ENCODE data around the gene KRTAP9-3. TPM values are rescaled to one million over a fixed set of nuclear protein-coding genes. Genes with fewer than 3 reads are reported as not detected.

KRTAP9-3 gene
- total and polyA plus RNA-seq, 2 of the 8 experiments (the other 6 are each of a cell fraction or from before 2014, with no cell fraction given) = not detected

DNA sequence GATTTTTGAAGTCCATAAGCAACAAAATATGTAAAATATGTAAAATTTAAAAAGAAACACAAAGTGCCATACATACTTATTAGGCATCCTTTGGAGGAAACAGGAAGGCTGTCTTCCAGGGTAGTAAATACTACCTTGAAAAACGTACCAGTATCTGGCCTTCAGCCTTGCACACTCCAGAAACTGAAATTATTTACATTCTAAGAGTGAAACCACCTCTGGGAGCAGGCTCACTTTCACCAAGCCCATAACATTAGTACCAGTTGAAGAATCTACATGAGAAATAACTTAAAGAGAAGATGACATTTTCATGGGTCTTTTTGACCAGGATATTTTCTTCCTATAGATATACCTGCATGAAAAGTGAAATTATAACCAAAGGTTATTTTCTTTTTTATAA is 36.2 kb upstream of the KRTAP9-3 start:
- H3K18ac ChIP-seq (ENCODE audit: extremely low read depth, low read length) = no peak overlapping the region
- H3K4me2 ChIP-seq (ENCODE audit: insufficient read depth in 1 of 2, low read depth in 2 of 2, low read length in 2 of 2) = no peak overlapping the region
- no peak for DNase-seq (ENCODE audit: low read depth in 1 of 2, low spot score in 2 of 2)
- no peak for TF ChIP-seq SP1 (IDR thresholded peaks at IDR 0.05; ENCODE audit: low read depth, low read length)
- no peak for TF ChIP-seq SP4 (IDR thresholded peaks at IDR 0.05; ENCODE audit: low read length)
- no peak for TF ChIP-seq TEAD4 (IDR thresholded peaks at IDR 0.05; ENCODE audit: low read depth, low read length)
- TF ChIP-seq, protein P1, sequence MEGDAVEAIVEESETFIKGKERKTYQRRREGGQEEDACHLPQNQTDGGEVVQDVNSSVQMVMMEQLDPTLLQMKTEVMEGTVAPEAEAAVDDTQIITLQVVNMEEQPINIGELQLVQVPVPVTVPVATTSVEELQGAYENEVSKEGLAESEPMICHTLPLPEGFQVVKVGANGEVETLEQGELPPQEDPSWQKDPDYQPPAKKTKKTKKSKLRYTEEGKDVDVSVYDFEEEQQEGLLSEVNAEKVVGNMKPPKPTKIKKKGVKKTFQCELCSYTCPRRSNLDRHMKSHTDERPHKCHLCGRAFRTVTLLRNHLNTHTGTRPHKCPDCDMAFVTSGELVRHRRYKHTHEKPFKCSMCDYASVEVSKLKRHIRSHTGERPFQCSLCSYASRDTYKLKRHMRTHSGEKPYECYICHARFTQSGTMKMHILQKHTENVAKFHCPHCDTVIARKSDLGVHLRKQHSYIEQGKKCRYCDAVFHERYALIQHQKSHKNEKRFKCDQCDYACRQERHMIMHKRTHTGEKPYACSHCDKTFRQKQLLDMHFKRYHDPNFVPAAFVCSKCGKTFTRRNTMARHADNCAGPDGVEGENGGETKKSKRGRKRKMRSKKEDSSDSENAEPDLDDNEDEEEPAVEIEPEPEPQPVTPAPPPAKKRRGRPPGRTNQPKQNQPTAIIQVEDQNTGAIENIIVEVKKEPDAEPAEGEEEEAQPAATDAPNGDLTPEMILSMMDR (IDR thresholded peaks at IDR 0.05; ENCODE audit: control extremely low read depth in 1 of 3, insufficient read depth in 1 of 3, low read depth in 1 of 3, low read length in 3 of 3) = no peak
- TF ChIP-seq RFX5 (IDR thresholded peaks at IDR 0.05; ENCODE audit: borderline replicate concordance, low read depth, low read length) = no peak
- no peak for TF ChIP-seq ZNF274 (IDR thresholded peaks at IDR 0.05; ENCODE audit: borderline replicate concordance, extremely low read depth, low read length)
- TF ChIP-seq SUZ12 (IDR thresholded peaks at IDR 0.05; ENCODE audit: low read length) = no peak
- H4K91ac ChIP-seq (replicated peaks; ENCODE audit: insufficient read length, low read length) = no peak overlapping the region
- ChIA-PET POLR2A (ENCODE audit: partially characterized antibody) (no interaction called here), CTCF (ENCODE audit: partially characterized antibody) (no interaction called here)
- no peak overlapping the region for H3K4me3 ChIP-seq (ENCODE audit: extremely low read depth in 1 of 4, insufficient read depth in 2 of 4, low read depth in 3 of 4, low read length in 4 of 4)
- H4K8ac ChIP-seq (ENCODE audit: extremely low read depth, insufficient read depth, low read length) = no peak overlapping the region
- no peak overlapping the region for H3K23ac ChIP-seq (ENCODE audit: insufficient read length)
- H3K4ac ChIP-seq (replicated peaks; ENCODE audit: insufficient read length, low read depth, low read length) = no peak overlapping the region
- no peak overlapping the region for H4K5ac ChIP-seq (ENCODE audit: insufficient read length, low read depth, low read length)
- no peaks in the 10 kb centered on the region for H3K27me3 ChIP-seq (replicated peaks in 1 of 4; ENCODE audit: control insufficient read depth in 3 of 4, extremely low read depth in 1 of 4, insufficient read depth in 3 of 4, low read length in 3 of 4)
- no peak overlapping the region for H2BK15ac ChIP-seq (ENCODE audit: low read length)
- H3K23me2 ChIP-seq (ENCODE audit: low read depth, low read length) = no peaks in the 10 kb centered on the region
- no peak overlapping the region for H3K14ac ChIP-seq (ENCODE audit: insufficient read length)
- H4K20me1 ChIP-seq (replicated peaks in 1 of 2; ENCODE audit: control insufficient read depth in 1 of 2, insufficient read depth in 2 of 2, low read length in 2 of 2) = no peaks in the 10 kb centered on the region
- H2AK5ac ChIP-seq (ENCODE audit: low read depth, low read length) = no peak overlapping the region
- H2BK20ac ChIP-seq (ENCODE audit: low read length) = no peak overlapping the region
- FAIRE-seq = no peak
- H2BK5ac ChIP-seq (ENCODE audit: low read depth, low read length) = no peak overlapping the region
- H3K9me3 ChIP-seq (ENCODE audit: insufficient read depth in 2 of 2, low read depth in 1 of 2, low read length in 1 of 2) = 0 out of 4 replicates have a peak, but pooled peaks cover 0 to 3% of the 10 kb centered on the region in 2 experiments
- no peak overlapping the region for H3K9ac ChIP-seq (replicated peaks in 1 of 4; ENCODE audit: extremely low read depth in 1 of 4, low read depth in 3 of 4, low read length in 3 of 4)
- WGBS, 2 experiments (ENCODE audit: extremely low coverage in 1 of 2, insufficient coverage in 1 of 2, insufficient read length in 1 of 2, insufficient replicate concordance in 2 of 2, low coverage in 1 of 2, low lambda C conversion rate in 2 of 2, missing lambda C conversion rate in 1 of 2) = 100% methylated on average over 1 of the region's 1 CpG; no CpG with 5 or more reads in 1 of the 2 experiments
- no peaks in the 10 kb centered on the region for H3K79me2 ChIP-seq (ENCODE audit: control insufficient read depth in 1 of 2, insufficient read depth in 2 of 2, low read length in 2 of 2)
- no peak overlapping the region for H3K27ac ChIP-seq (ENCODE audit: low read depth, low read length)
- no peak overlapping the region for H2BK120ac ChIP-seq (replicated peaks; ENCODE audit: low read depth, low read length)
- no peaks in the 10 kb centered on the region for H3K4me1 ChIP-seq (replicated peaks in 1 of 4; ENCODE audit: control insufficient read depth in 3 of 4, insufficient read depth in 4 of 4, low read length in 3 of 4)
- no peaks in the 10 kb centered on the region for H3K79me1 ChIP-seq (ENCODE audit: low read depth, low read length)
- no peak overlapping the region for H2BK12ac ChIP-seq (ENCODE audit: low read depth, low read length)
- no peaks in the 10 kb centered on the region for H3K36me3 ChIP-seq (ENCODE audit: control insufficient read depth in 2 of 4, insufficient read depth in 4 of 4, low read length in 3 of 4)
- no peak overlapping the region for H2AFZ ChIP-seq (ENCODE audit: low read length)
- no peak overlapping the region for H3K56ac ChIP-seq (replicated peaks; ENCODE audit: insufficient read length, low read depth, low read length)
